HG03565 (cell line): ENCODE measurements around the gene ASTN2.

Experiments
- ATAC-seq: cut with Tn5 transposase; IDR thresholded peaks from one replicate; pipeline ENCODE4 v1.9.1; 2021; ENCODE audit warnings: mild to moderate bottlenecking, moderate library complexity; ENCODE audit not compliant: unreplicated experiment

ASTN2 gene

GRCh38 chr9:116980582-116981120 is 434.2 kb downstream of the ASTN2 start:
- no peak for ATAC-seq

GRCh38 chr9:116979456-116979855 is 435.4 kb downstream of the ASTN2 start:
- ATAC-seq = no peak

- ATAC-seq = no peak
Measured at GRCh38 chr9:116978155-116978554, 436.7 kb downstream of the ASTN2 start.

- no peak for ATAC-seq
Measured at GRCh38 chr9:116975126-116975525, 439.7 kb downstream of the ASTN2 start.

GRCh38 chr9:116966199-116966598 is 448.7 kb downstream of the ASTN2 start:
- no peak for ATAC-seq

- no peak for ATAC-seq
Measured at GRCh38 chr9:116964258-116964657, 450.6 kb downstream of the ASTN2 start.

GRCh38 chr9:116959809-116960208 is 455.0 kb downstream of the ASTN2 start:
- no peak for ATAC-seq

GRCh38 chr9:116958881-116959280 is 456.0 kb downstream of the ASTN2 start:
- no peak for ATAC-seq

GRCh38 chr9:116954731-116955130 is 460.1 kb downstream of the ASTN2 start:
- no peak for ATAC-seq

GRCh38 chr9:116953271-116953670 is 461.6 kb downstream of the ASTN2 start:
- ATAC-seq = no peak

- ATAC-seq = no peak
Measured at GRCh38 chr9:116952436-116952810, 462.4 kb downstream of the ASTN2 start.

- peak; percentile 68 for ATAC-seq
Measured at GRCh38 chr9:116951588-116952435, 463.0 kb downstream of the ASTN2 start.

GRCh38 chr9:116945817-116946216 is 469.0 kb downstream of the ASTN2 start:
- ATAC-seq = no peak

- ATAC-seq = no peak
Measured at GRCh38 chr9:116944714-116945534, 469.9 kb downstream of the ASTN2 start.

GRCh38 chr9:116943970-116944369 is 470.9 kb downstream of the ASTN2 start:
- ATAC-seq = no peak

- peak; percentile 61 for ATAC-seq
Measured at GRCh38 chr9:116942593-116943061, 472.2 kb downstream of the ASTN2 start.

- no peak for ATAC-seq
Measured at GRCh38 chr9:116941266-116941665, 473.6 kb downstream of the ASTN2 start.

- no peak for ATAC-seq
Measured at GRCh38 chr9:116940614-116941215, 474.1 kb downstream of the ASTN2 start.

GRCh38 chr9:116939614-116940013 is 475.2 kb downstream of the ASTN2 start:
- ATAC-seq = peak; percentile 39

GRCh38 chr9:116939161-116939560 is 475.7 kb downstream of the ASTN2 start:
- no peak for ATAC-seq

GRCh38 chr9:116937361-116937760 is 477.5 kb downstream of the ASTN2 start:
- no peak for ATAC-seq
